MM.1S (cell line): Measurements from ENCODE around the gene ZIC4.

Source experiments
- DNase-seq: peaks from one replicate; pipeline ENCODE4 v3.0.0-alpha.2; 2015
- H2AFZ ChIP-seq: fragments of 300-600 bp; sonication (generic); 2 replicates; pipeline ENCODE4 v1.6.0; 2016; ENCODE audit warnings: antibody characterized with exemption, low read length
- H3F3A ChIP-seq: fragments of 300-600 bp; sonication (generic); 2 replicates; pipeline ENCODE4 v1.6.1; 2016; ENCODE audit warnings: mild to moderate bottlenecking, antibody characterized with exemption, low read length, moderate library complexity, mixed read lengths; ENCODE audit not compliant: insufficient read depth
- H3K27ac ChIP-seq: fragments of 300-600 bp; sonication (generic); 2 replicates; pipeline ENCODE4 v1.5.1; 2016; ENCODE audit warnings: mild to moderate bottlenecking, low read length
- H3K27me3 ChIP-seq: fragments of 300-600 bp; sonication (generic); replicated peaks from 2 replicates; pipeline ENCODE4 v1.6.0; 2016; ENCODE audit warnings: low read length; ENCODE audit not compliant: insufficient read depth
- H3K36me3 ChIP-seq: fragments of 300-600 bp; sonication (generic); replicated peaks from 2 replicates; pipeline ENCODE4 v1.6.1; 2016; ENCODE audit warnings: mild to moderate bottlenecking, low read length, mixed read lengths; ENCODE audit not compliant: insufficient read depth
- H3K4me1 ChIP-seq: fragments of 300-600 bp; sonication (generic); 2 replicates; pipeline ENCODE4 v1.6.1; 2016; ENCODE audit warnings: low read length, mixed read lengths
- H3K4me2 ChIP-seq: fragments of 300-600 bp; sonication (generic); 2 replicates; pipeline ENCODE4 v1.6.0; 2016; ENCODE audit warnings: low read depth, low read length
- H3K4me3 ChIP-seq: fragments of 300-600 bp; sonication (generic); 2 replicates; pipeline ENCODE4 v1.5.1; 2016; ENCODE audit warnings: low read length, mixed read lengths
- H3K79me2 ChIP-seq: fragments of 300-600 bp; sonication (generic); 2 replicates; pipeline ENCODE4 v1.6.1; 2016; ENCODE audit warnings: mixed run types, low read length, mixed read lengths
- H3K9ac ChIP-seq: fragments of 300-600 bp; sonication (generic); 2 replicates; pipeline ENCODE4 v1.6.1; 2016; ENCODE audit warnings: low read length, mixed read lengths
- H3K9me2 ChIP-seq: fragments of 300-600 bp; sonication (generic); replicated peaks from 2 replicates; pipeline ENCODE4 v1.6.1; 2016; ENCODE audit warnings: mild to moderate bottlenecking, low read length, mixed read lengths; ENCODE audit not compliant: insufficient read depth
- H3K9me3 ChIP-seq: fragments of 300-600 bp; sonication (generic); replicated peaks from 2 replicates; pipeline ENCODE4 v1.6.1; 2016; ENCODE audit warnings: mild to moderate bottlenecking, low read length, mixed read lengths; ENCODE audit not compliant: insufficient read depth
- H4K20me1 ChIP-seq: fragments of 300-600 bp; sonication (generic); 2 replicates; pipeline ENCODE4 v1.6.1; 2016; ENCODE audit warnings: mild to moderate bottlenecking, low read length, moderate library complexity, mixed read lengths; ENCODE audit not compliant: insufficient read depth
- CTCF ChIP-seq: fragments of 300-600 bp; sonication (generic); IDR thresholded peaks from 2 replicates; pipeline ENCODE4 v1.5.1; 2016; ENCODE audit warnings: antibody characterized with exemption, low read length, mixed read lengths
- EZH2 ChIP-seq: fragments of 300-600 bp; sonication (generic); optimal IDR thresholded peaks from 2 replicates; pipeline ENCODE3; 2017; ENCODE audit warnings: low read depth, mild to moderate bottlenecking, antibody characterized with exemption, low read length, mixed read lengths
- EZH2phosphoT487 ChIP-seq: fragments of 300-600 bp; sonication (generic); IDR thresholded peaks from 2 replicates; pipeline ENCODE4 v1.6.1; 2018; ENCODE audit warnings: antibody characterized with exemption, low read length

ZIC4 gene

GRCh38 chr3:147351301-147351700 is 55.0 kb downstream of the ZIC4 start:
- no peak overlapping the region for H3K27ac ChIP-seq
- no peaks in the 10 kb centered on the region for H3K9me3 ChIP-seq
- no peaks in the 10 kb centered on the region for H4K20me1 ChIP-seq
- no peaks in the 10 kb centered on the region for H3K4me1 ChIP-seq
- no peak overlapping the region for H3K9ac ChIP-seq
- H2AFZ ChIP-seq: no peak overlapping the region
- no peak overlapping the region for H3K4me2 ChIP-seq
- H3F3A ChIP-seq: no peaks in the 10 kb centered on the region
- H3K27me3 ChIP-seq: no peaks in the 10 kb centered on the region
- H3K36me3 ChIP-seq: no peaks in the 10 kb centered on the region
- H3K79me2 ChIP-seq: no peaks in the 10 kb centered on the region
- H3K9me2 ChIP-seq: no peaks in the 10 kb centered on the region
- H3K4me3 ChIP-seq: no peak overlapping the region
- TF ChIP-seq EZH2 (no peak), CTCF (no peak), EZH2phosphoT487 (no peak)
- no peak for DNase-seq

- Histone ChIP-seq H2AFZ (no peak overlapping the region), H3K4me1 (no peaks in the 10 kb centered on the region), H3F3A (no peaks in the 10 kb centered on the region), H3K4me3 (no peak overlapping the region), H3K27me3 (no peaks in the 10 kb centered on the region), H3K27ac (no peak overlapping the region), H3K36me3 (no peaks in the 10 kb centered on the region), H3K4me2 (no peak overlapping the region), H3K9ac (no peak overlapping the region), H3K9me3 (no peaks in the 10 kb centered on the region), H3K79me2 (no peaks in the 10 kb centered on the region), H3K9me2 (no peaks in the 10 kb centered on the region), H4K20me1 (no peaks in the 10 kb centered on the region)
- TF ChIP-seq EZH2phosphoT487 (no peak), CTCF (no peak), EZH2 (no peak)
- DNase-seq: no peak
These were observed 57.4 kb downstream of the ZIC4 start for GRCh38 chr3:147348976-147349375.

- Histone ChIP-seq H3F3A (no peaks in the 10 kb centered on the region), H2AFZ (no peak overlapping the region), H3K36me3 (no peaks in the 10 kb centered on the region), H3K4me3 (0 out of 2 replicates have a peak overlapping the region, but pooled peaks have one; percentile 3), H3K9me2 (no peaks in the 10 kb centered on the region), H3K4me1 (no peaks in the 10 kb centered on the region), H3K9ac (no peak overlapping the region), H3K79me2 (no peaks in the 10 kb centered on the region), H3K27ac (no peak overlapping the region), H4K20me1 (no peaks in the 10 kb centered on the region), H3K9me3 (no peaks in the 10 kb centered on the region), H3K4me2 (peak overlapping the region; percentile 7; the same call in 1 of the 2 replicates), H3K27me3 (no peaks in the 10 kb centered on the region)
- DNase-seq: no peak
- TF ChIP-seq CTCF (no peak), EZH2 (no peak), EZH2phosphoT487 (no peak)
These were observed 62.4 kb downstream of the ZIC4 start for GRCh38 chr3:147343926-147344325.
